Left ventricle myocardium inferior (tissue), 1 donor: ENCODE results near the gene ODAD4. TPM values are rescaled to one million over a fixed set of nuclear protein-coding genes. Genes with fewer than 3 reads are reported as not detected.

Experiments
- DNase-seq: peaks from one replicate; pipeline ENCODE4 v3.0.0-alpha.2; 2020
- H3K27ac ChIP-seq: fragments of 200-600 bp; replicated peaks from 2 replicates; pipeline ENCODE4 v1.8.0; 2021
- H3K27me3 ChIP-seq: fragments of 200-600 bp; 2 replicates; pipeline ENCODE4 v1.8.0; 2021; ENCODE audit warnings: low read depth
- H3K36me3 ChIP-seq: fragments of 200-600 bp; 2 replicates; pipeline ENCODE4 v1.8.0; 2021
- H3K4me1 ChIP-seq: fragments of 200-600 bp; 2 replicates; pipeline ENCODE4 v1.8.0; 2021
- H3K4me3 ChIP-seq: fragments of 200-600 bp; 2 replicates; pipeline ENCODE4 v1.8.0; 2021; ENCODE audit warnings: mild to moderate bottlenecking, moderate library complexity
- H3K9me3 ChIP-seq: fragments of 200-600 bp; replicated peaks from 2 replicates; pipeline ENCODE4 v1.8.0; 2021
- intact Hi-C: fragments of 100-400 bp; cut with micrococcal nuclease; formaldehyde crosslinking; loops from one replicate; pipeline ENCODE4 v1.11.0; 2022
- total RNA-seq: library from RNA; stranded (reverse); fragmentation: NEBNext Ultra II Directional; extraction: Animal tissue kit (Norgen Biotek cat#: 25700); gene quantifications from one replicate; pipeline ENCODE4 v1.2.1, GENCODE V29; 2021
- TF ChIP-seq, protein P1 (sequence below): fragments of 200-600 bp; IDR thresholded peaks from 2 replicates; pipeline ENCODE4 v1.8.0; 2021; ENCODE audit warnings: antibody characterized with exemption, mild to moderate bottlenecking, borderline replicate concordance
- donor health status: DM: no; HTN: yes; CAD: no; lungs with severe emphysema.

The ODAD4 gene
- total RNA-seq, 1 donor from 2014 or later, result 1.3 TPM

DNA sequence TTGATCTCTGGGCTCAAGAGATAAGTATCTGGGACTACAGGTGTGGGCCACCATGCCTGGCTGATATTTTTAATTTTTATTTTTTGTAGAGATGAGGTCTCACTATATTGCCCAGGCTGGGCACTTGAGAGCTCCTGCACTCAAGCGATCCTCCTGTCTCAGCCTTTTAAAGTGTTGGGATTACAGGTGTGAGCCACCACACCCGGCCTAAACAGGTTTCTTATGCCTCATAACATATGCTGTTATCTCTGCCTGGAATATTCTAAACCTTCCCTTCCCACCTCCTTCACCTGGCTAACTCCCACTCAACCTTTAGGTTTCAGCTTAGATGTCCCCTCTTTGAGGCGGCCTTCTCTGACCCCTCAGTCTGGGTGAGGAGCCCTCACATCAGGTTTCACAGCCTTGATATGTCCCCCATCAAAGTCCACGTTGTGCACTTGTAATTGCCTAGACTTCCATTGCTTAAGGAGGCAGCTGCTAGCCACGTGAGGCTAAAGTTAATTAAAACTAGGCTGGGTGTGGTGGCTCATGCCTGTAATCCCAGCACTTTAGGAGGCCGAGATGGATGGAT, 27.5 kb downstream of the ODAD4 start:
- TF ChIP-seq, protein P1, sequence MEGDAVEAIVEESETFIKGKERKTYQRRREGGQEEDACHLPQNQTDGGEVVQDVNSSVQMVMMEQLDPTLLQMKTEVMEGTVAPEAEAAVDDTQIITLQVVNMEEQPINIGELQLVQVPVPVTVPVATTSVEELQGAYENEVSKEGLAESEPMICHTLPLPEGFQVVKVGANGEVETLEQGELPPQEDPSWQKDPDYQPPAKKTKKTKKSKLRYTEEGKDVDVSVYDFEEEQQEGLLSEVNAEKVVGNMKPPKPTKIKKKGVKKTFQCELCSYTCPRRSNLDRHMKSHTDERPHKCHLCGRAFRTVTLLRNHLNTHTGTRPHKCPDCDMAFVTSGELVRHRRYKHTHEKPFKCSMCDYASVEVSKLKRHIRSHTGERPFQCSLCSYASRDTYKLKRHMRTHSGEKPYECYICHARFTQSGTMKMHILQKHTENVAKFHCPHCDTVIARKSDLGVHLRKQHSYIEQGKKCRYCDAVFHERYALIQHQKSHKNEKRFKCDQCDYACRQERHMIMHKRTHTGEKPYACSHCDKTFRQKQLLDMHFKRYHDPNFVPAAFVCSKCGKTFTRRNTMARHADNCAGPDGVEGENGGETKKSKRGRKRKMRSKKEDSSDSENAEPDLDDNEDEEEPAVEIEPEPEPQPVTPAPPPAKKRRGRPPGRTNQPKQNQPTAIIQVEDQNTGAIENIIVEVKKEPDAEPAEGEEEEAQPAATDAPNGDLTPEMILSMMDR, result no peak
- intact Hi-C loops, result no loop called here
- H3K9me3 ChIP-seq, result no peaks in the 10 kb centered on the region
- no peak for DNase-seq
- no peak overlapping the region for H3K27ac ChIP-seq
- H3K4me3 ChIP-seq, result no peak overlapping the region
- no peaks in the 10 kb centered on the region for H3K27me3 ChIP-seq
- peaks cover 5% of the 10 kb centered on the region for H3K4me1 ChIP-seq
- no peaks in the 10 kb centered on the region for H3K36me3 ChIP-seq

DNA sequence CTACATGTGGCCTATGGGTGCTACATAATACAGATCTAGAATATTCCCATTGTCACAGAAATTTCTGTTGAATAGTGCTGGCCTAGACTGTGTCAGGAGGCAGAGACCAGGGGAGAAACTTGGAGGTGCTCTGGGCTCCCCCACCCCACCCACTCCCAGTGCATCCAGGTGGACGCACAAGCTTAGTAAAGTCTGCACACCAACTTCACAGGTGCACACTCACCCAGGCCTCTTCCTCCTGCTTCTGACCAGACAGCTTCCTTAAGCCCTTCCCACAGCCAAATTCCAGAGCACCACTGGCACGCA, 28.6 kb downstream of the ODAD4 start:
- TF ChIP-seq, protein P1, result no peak

DNA sequence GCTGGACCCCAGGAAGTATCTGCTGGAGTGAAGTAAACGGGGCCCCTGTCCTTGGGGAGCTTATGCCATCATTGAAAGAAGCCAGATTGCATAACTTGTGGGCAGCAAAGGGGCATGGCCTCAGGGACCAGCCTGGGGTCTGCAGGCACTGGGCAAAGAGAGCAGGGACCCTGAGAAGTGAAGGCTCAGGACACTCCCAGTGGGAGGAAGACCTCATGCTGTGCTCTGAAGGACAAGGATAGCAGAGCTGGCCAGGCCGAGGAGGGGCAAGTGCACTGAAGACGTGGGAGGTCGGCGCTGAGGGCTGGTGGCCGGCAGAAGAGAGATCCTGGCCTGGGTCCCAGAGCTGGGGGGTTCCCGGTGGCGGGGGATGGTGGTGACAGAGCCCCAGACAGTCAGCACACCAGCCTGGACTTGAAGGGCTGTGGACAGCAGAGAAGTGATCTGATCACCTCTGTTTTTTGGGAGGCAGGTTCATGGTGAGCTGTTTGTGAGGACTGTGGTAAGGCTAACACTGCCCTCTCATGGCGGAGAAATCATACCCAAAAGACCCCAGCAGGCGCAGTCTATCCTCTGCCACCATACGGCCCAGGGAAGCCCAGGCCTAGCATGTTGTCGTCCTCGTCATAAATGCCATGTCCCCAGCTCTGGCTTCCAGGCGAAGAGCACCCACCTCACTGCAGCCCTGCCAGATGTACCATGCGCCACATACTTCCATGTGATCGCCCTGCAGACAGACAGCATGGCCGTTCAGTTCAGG, 29.1 kb downstream of the ODAD4 start:
- Histone ChIP-seq H3K4me3 (no peak overlapping the region), H3K27ac (no peak overlapping the region), H3K4me1 (peaks cover 6% of the 10 kb centered on the region), H3K9me3 (no peaks in the 10 kb centered on the region), H3K36me3 (no peaks in the 10 kb centered on the region), H3K27me3 (no peaks in the 10 kb centered on the region)
- TF ChIP-seq, protein P1, result peak; percentile 56
- DNase-seq, result no peak
- intact Hi-C loops, result loop anchor here (5.0 kb wide), 1 partner anchor 158 kb away; no protein-coding TSS in a partner anchor

More for the DNA sequence above, 28.6 kb downstream of the ODAD4 start:
- Histone ChIP-seq H3K4me3 (no peak overlapping the region), H3K27me3 (no peaks in the 10 kb centered on the region), H3K9me3 (no peaks in the 10 kb centered on the region), H3K4me1 (peaks cover 6% of the 10 kb centered on the region), H3K36me3 (no peaks in the 10 kb centered on the region), H3K27ac (no peak overlapping the region)
- intact Hi-C loops, result no loop called here
- no peak for DNase-seq

DNA sequence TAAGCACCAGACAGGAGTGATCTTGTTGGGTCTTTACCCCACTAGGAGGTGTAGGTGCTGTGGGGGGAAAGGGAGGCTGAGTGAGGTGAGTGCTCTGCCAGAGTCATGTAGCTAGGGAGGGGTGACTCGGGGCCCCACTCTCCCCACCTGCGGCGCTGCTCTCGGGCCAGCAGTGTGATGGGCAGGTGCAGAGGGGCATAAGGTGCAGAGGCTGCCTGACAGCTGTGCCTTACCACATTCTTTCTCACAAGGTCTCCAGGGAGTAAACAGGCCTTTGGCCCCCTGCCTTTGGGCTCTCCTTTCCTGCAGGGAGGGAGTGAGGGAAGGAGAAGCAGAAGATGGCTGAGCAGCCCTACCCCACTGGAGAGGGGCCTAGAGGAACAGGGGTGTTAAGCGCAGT, 31.7 kb downstream of the ODAD4 start:
- Histone ChIP-seq H3K4me1 (peaks cover 22% of the 10 kb centered on the region), H3K36me3 (no peaks in the 10 kb centered on the region), H3K27me3 (no peaks in the 10 kb centered on the region), H3K4me3 (no peak overlapping the region), H3K9me3 (no peaks in the 10 kb centered on the region), H3K27ac (no peak overlapping the region)
- DNase-seq, result no peak
- intact Hi-C loops, result loop anchor here (5.0 kb wide), 1 partner anchor 155 kb away; no protein-coding TSS in a partner anchor
- TF ChIP-seq, protein P1, result no peak

DNA sequence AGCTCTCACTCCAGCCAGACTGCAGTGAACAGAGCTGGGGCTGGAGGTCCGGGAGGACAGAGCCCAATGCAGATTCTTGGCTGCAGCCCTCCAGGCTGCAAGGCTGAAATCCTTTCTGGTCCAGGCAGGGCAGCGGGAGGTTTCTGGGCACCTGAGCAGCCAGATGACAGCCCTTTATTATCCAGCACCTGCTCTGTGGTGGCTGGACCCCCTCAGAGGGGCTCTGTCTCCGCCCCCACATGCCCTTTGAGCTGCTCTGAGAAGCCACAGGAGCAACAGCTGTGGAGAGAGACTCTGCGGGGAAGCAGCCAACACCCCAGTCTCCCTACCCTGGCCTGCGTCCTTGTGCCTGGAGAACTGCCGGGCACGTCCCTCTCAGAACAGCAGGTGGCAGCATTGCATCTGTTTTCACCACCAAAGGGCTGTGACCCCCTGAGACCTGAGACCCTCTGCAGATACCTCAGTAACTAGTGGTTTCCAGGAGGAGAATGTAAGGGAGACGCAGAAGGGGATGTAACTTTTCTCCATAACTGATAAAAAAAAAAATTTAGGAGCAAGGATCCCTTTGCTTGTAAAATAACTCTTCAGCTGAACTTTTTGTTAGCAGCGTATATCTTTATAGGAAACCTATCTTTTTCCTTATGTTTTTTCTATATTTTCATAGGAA, 32.5 kb downstream of the ODAD4 start:
- intact Hi-C loops, result loop anchor here (5.0 kb wide), 1 partner anchor 154 kb away; no protein-coding TSS in a partner anchor
- no peak overlapping the region for H3K27ac ChIP-seq
- TF ChIP-seq, protein P1, result peak; percentile 93
- H3K4me3 ChIP-seq, result no peak overlapping the region
- DNase-seq, result peak; percentile 79
- H3K36me3 ChIP-seq, result no peaks in the 10 kb centered on the region
- H3K4me1 ChIP-seq, result peaks cover 30% of the 10 kb centered on the region
- no peaks in the 10 kb centered on the region for H3K9me3 ChIP-seq
- no peaks in the 10 kb centered on the region for H3K27me3 ChIP-seq
